HG02840 (cell line): ENCODE data around the gene POLR1C.
"Not testable (repeated sequence)": the region's sequence is repeated elsewhere in the genome, so short reads cannot be mapped to it uniquely, and the experiment has no call there.

Experiments used
- ATAC-seq: cut with Tn5 transposase; IDR thresholded peaks from one replicate; pipeline ENCODE4 v1.9.1; 2021; ENCODE audit warnings: mild to moderate bottlenecking, moderate library complexity, moderate number of reproducible peaks; ENCODE audit not compliant: unreplicated experiment, low FRiP score

Gene POLR1C

DNA sequence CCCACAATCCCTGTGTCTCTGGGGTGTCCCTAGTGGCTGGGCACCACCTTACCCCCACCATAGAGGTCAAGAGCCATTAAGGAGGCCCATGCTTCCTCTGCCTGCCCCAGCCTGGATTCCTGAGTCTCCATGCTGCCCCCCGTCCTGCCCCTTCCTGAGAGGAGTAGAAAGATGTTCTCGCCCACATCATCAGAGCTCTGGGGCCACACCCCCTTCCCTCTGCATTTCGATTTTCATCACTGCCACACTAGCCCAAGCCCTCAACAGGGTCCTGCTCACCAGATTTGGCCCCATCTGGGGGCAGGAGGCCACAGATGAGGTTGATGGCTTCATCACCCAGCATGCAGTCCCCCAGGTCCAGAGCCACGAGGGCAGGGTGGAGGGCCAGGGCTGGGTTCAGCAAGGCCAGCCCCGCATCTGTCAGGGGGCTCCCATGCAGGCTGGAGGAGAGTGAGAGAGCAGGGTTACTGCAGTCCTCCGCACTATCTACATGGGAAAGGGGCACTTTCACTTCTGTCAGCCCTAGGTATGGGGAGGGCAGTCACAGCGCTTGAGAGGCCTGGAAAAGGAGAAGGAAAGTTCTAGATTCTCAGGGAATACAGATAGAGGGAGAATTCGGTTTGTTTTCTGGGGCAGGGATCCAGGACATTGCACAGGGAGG is 8.3 kb upstream of the POLR1C start:
- no peak for ATAC-seq

DNA sequence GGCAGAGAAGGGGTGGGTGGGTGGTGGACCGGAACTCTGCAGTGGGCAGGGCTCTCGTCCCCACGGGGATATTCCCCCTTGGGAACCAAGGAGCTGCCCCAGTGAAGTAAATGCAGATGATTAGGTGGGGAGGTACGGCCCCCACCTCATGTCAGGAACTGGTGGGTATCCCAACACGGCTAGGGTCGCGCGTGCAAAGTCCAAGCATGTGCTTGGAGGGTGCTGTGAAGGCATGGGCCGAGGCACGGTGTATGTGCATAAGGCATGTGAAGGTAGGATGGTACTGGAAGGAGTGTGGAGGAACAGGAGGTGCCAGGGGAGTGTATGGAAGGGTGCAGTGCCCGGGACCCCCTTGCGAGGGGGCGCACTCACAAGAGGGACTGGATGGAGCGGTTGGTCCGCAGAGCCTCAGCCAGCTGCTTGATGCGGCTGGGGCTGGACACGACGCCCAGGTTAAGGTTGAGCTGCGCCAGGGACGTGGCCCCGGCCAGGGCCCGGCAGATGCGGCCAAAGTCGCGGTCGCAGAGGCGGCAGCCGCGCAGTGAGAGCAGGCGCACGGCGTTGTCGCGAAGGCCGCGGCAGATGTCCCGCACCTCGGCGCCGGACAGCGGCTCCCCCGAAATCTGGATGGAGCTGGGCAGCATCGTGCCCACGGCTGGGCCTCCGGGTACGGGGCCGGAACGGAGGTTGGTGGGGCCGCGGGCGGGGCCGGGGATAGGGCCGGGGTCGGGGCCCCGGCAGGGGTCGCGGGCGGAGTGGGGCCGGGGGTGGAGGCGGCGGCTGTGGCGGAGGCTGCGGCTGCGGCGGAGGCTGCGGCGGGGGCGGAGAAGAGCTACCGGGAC is 7.5 kb upstream of the POLR1C start:
- ATAC-seq = no peak

DNA sequence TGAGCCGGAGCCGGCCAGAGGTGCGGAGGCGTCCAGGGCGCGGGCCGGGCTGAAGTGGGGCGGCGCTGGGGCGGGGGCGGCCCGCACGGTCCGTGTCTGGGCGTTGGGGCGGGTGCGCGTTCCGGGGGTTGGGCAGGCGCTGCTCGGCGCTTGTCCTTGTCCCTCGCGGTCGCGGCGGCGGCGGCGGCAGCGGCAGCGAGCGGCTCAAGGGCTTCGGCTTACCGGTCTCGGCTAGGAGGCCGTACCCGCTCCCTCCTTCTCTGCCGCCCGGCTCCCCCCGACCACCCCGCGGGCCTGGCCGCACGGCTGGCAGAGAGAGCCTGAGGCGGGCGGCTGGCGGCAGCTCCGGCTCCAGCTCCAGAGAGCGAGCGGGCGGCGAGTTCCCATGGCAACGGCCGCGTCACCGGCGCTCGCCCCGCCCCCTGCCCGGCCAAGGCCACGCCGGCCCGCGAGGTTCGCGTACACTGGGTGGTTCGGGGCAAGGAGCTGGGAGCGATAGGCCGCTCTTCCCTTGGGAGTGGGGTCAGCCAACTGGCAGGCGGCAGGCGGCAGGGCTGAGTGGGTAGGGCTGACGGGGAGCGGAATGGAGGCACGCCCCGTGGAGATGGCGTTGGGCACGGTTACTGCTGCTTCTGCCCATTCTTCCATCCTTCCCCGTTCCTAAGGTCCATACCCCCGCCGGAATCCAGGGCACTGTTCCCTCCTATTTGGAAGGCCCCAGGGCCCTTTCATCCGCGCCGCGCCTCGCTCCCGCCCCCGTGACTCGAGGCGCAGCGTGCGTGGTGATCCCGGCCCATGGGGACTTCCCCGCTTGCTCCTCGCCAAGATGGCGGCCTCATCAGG is 6.7 kb upstream of the POLR1C start, which contains the start of gene LRRC73:
Gene LRRC73, minus strand, starts transcription at position 363 of the 843 bp plus-strand sequence. CDS start 561 bp downstream, outside the sequence.
- peak; percentile 55 for ATAC-seq

GRCh38 chr6:43510827-43511163 is 6.1 kb upstream of the POLR1C start:
- ATAC-seq = no peak

- ATAC-seq = no peak
These were observed 5.0 kb upstream of the POLR1C start for GRCh38 chr6:43511824-43512415.

- ATAC-seq = no peak
These were observed 1.1 kb upstream of the POLR1C start for GRCh38 chr6:43515808-43516207.

DNA sequence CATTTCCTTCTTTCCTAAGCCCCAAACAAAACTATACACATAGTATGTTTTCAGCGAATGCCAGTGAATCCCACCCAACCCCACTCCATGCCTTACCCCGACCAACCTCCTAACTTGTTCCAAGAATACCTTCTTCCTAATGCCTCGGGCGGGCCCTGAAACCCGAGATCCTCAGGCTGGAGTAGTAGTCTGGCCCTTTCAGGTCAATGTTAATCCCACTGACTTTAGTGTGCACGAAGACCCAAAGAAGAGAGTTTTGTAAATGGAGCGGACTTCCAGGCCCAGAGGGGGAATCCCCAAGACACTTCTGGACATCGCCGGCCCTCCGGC is 557 bp upstream of the POLR1C start:
- no peak for ATAC-seq

DNA sequence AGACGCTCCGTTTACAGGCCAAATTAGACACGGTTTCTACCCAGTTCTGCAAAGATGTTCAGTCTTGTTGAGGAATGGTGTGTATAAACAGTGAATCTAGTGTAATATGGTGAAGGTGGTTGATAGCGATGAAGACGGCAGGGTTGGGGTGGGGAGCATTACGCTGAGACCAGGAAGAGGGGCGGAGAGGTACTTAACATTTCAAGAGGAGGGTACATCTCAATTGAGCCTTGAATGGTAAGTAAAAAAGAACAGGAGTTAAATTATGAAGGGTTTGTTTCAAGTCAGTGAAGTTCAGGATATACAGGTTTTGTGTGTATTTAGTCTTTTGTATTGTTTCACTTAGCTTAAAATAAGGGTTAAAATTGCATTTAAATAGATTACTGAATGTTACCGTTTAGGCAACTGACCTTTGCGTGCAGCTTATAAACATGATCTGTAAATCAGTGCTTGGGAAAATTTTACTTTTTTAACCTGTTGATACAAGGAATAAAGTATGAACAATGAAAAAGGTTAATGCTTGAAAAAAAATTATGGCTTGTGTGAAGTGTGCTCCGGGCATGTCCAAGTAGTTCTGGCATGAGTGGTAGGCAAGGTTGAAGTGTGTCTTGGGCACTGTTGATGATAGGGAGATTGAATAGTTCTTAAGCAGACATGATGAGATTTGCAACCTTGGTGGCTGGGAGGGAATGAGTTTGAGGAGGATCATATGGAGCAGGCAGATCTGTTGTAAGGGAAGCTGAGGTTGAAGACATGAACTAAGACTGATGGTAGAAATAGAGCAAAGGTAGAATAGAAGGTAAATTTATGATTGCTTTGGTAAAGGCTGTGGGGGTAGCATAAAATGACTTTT is 842 bp downstream of the POLR1C start:
- ATAC-seq = no peak

- no peak for ATAC-seq
These were observed 3.2 kb downstream of the POLR1C start for GRCh38 chr6:43520097-43520496.

- ATAC-seq = no peak
These were observed 4.9 kb downstream of the POLR1C start for GRCh38 chr6:43521836-43522235.

- no peak for ATAC-seq
These were observed 5.8 kb downstream of the POLR1C start for GRCh38 chr6:43522547-43523261.

GRCh38 chr6:43523284-43523683 is 6.4 kb downstream of the POLR1C start:
- no peak for ATAC-seq

GRCh38 chr6:43524483-43524961 is 7.6 kb downstream of the POLR1C start:
- ATAC-seq = no peak

GRCh38 chr6:43532201-43532600 is 15.3 kb downstream of the POLR1C start:
- ATAC-seq = no peak

GRCh38 chr6:43538986-43539385 is 22.1 kb downstream of the POLR1C start:
- ATAC-seq = not testable (repeated sequence)

GRCh38 chr6:43539409-43539808 is 22.5 kb downstream of the POLR1C start:
- ATAC-seq = not testable (repeated sequence)

DNA sequence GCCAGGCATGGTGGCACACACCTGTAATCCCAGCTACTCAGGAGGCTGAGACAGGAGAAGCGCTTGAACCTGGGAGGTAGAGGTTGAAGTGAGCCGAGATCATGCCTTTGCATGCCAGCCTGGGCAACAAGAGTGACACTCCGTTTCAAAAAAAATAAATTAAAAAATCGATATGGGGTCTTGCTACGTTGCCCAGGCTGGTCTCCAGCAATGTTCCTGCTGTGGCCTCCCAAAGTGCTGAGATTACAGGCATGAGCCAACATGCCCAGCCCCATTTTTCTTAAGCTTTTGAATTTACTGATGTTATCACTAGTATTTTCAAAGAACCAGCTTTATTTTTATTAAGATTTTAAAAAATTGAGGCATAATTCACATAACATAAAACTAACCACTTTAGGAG is 23.6 kb downstream of the POLR1C start:
- no peak for ATAC-seq

DNA sequence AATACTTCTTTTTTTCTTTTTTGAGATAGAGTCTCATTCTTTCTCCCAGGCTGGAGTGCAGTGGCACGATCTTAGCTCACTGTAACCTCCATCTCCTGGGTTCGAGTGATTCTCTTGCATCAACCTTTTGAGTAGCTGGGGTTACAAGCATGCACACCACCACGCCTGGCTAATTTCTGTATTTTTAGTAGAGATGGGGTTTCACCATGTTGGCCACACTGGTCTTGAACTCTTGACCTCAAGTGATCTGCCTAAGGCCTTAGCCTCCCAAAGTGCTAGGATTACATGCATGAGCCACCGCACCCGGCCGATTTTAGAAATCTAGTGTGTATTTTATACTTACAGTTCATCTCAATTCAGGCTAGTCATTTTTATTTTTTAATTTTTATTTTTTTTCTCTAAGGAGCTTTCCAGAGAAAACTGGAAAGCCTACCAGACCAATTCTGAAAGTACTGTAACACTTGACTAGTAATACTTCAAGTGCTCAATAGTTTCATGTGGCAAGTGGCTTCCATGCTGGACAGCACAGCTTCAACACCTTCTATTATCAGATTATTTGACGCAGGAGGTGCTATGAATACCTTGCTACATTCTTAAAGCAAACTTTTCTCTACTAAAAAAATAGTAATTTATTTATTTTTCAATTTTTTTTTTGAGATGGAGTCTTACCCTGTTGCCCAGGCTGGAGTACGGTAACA is 25.0 kb downstream of the POLR1C start:
- ATAC-seq = no peak

- ATAC-seq = no peak
These were observed 27.6 kb downstream of the POLR1C start for GRCh38 chr6:43544461-43544860.
